Astrocyte (in vitro differentiated cells and primary cell): Measurements from ENCODE around the gene TMPRSS6. TPM values are rescaled to one million over a fixed set of nuclear protein-coding genes. Genes with fewer than 3 reads are reported as not detected.

ENCODE experiments used
- DNase-seq: peaks from one replicate; pipeline ENCODE4 v3.0.0-alpha.2; 2010; ENCODE audit warnings: low read depth
- FAIRE-seq: peaks from 2 replicates; lab custom pipeline; 2011; peaks lifted over from hg19 to GRCh38; lab: Jason Lieb, UNC
- H2AFZ ChIP-seq: 2 replicates; pipeline ENCODE4 v1.6.0; 2012; ENCODE audit warnings: low read depth, low read length, inconsistent platforms
- H3K27ac ChIP-seq: 2 replicates; pipeline ENCODE4 v1.5.1; 2011; ENCODE audit warnings: low read depth, low read length, inconsistent platforms
- H3K27me3 ChIP-seq: 2 replicates; pipeline ENCODE4 v1.6.0; 2011; ENCODE audit warnings: low read length, inconsistent platforms; ENCODE audit not compliant: insufficient read depth
- H3K36me3 ChIP-seq: 2 replicates; pipeline ENCODE4 v1.5.1; 2011; ENCODE audit warnings: low read length, inconsistent platforms; ENCODE audit not compliant: insufficient read depth
- H3K4me1 ChIP-seq: 2 replicates; pipeline ENCODE4 v1.5.1; 2011; ENCODE audit warnings: low read length, inconsistent platforms; ENCODE audit not compliant: insufficient read depth
- H3K4me2 ChIP-seq: 2 replicates; pipeline ENCODE4 v1.6.0; 2012; ENCODE audit warnings: low read length, inconsistent platforms
- H3K4me3 ChIP-seq: 2 replicates; pipeline ENCODE4 v1.5.1; 2011; ENCODE audit warnings: low read depth, mild to moderate bottlenecking, low read length, inconsistent platforms; ENCODE audit not compliant: insufficient read depth
- H3K79me2 ChIP-seq: 2 replicates; pipeline ENCODE4 v1.6.0; 2012; ENCODE audit warnings: mild to moderate bottlenecking, low read length, inconsistent platforms; ENCODE audit not compliant: insufficient read depth
- H3K9ac ChIP-seq: 2 replicates; pipeline ENCODE4 v1.6.0; 2012; ENCODE audit warnings: mild to moderate bottlenecking, low read length, inconsistent platforms
- H3K9me3 ChIP-seq: 2 replicates; pipeline ENCODE4 v1.5.1; 2012; ENCODE audit warnings: low read depth, mild to moderate bottlenecking, low read length, inconsistent platforms; ENCODE audit not compliant: insufficient read depth
- H4K20me1 ChIP-seq: 2 replicates; pipeline ENCODE4 v1.6.0; 2012; ENCODE audit warnings: low read length, inconsistent platforms; ENCODE audit not compliant: insufficient read depth
- H3K27ac Mint-ChIP-seq: one replicate; pipeline ENCODE4 v1.8.0; 2021; ENCODE audit warnings: mild to moderate bottlenecking, mixed read lengths; ENCODE audit not compliant: unreplicated experiment
- H3K27me3 Mint-ChIP-seq: one replicate; pipeline ENCODE4 v1.8.0; 2021; ENCODE audit warnings: low read depth, mixed read lengths; ENCODE audit not compliant: unreplicated experiment
- H3K36me3 Mint-ChIP-seq: one replicate; pipeline ENCODE4 v1.8.0; 2021; ENCODE audit warnings: low read depth, mixed read lengths; ENCODE audit not compliant: unreplicated experiment
- H3K4me1 Mint-ChIP-seq: one replicate; pipeline ENCODE4 v1.8.0; 2021; ENCODE audit warnings: low read depth, mixed read lengths; ENCODE audit not compliant: unreplicated experiment
- H3K4me3 Mint-ChIP-seq: one replicate; pipeline ENCODE4 v1.8.0; 2021; ENCODE audit warnings: mild to moderate bottlenecking, moderate library complexity, mixed read lengths; ENCODE audit not compliant: unreplicated experiment
- H3K9me3 Mint-ChIP-seq: one replicate; pipeline ENCODE4 v1.8.0; 2021; ENCODE audit warnings: mild to moderate bottlenecking, mixed read lengths; ENCODE audit not compliant: unreplicated experiment
- EZH2 ChIP-seq: IDR thresholded peaks from 2 replicates; pipeline ENCODE4 v1.6.1; 2012; ENCODE audit warnings: mild to moderate bottlenecking, low read length, inconsistent platforms; ENCODE audit not compliant: insufficient read depth
- total RNA-seq: library from RNA; stranded (reverse); gene quantifications from 2 replicates; pipeline ENCODE4 v1.2.1, GENCODE V29; 2021
- TF ChIP-seq, protein P1 (sequence below): IDR thresholded peaks from 2 replicates; pipeline ENCODE4 v1.5.1; 2011; ENCODE audit warnings: low read depth, mild to moderate bottlenecking, inconsistent platforms, low read length, moderate library complexity; ENCODE audit not compliant: insufficient read depth

Gene TMPRSS6
- total RNA-seq, 1 donor from 2014 or later: not detected

DNA sequence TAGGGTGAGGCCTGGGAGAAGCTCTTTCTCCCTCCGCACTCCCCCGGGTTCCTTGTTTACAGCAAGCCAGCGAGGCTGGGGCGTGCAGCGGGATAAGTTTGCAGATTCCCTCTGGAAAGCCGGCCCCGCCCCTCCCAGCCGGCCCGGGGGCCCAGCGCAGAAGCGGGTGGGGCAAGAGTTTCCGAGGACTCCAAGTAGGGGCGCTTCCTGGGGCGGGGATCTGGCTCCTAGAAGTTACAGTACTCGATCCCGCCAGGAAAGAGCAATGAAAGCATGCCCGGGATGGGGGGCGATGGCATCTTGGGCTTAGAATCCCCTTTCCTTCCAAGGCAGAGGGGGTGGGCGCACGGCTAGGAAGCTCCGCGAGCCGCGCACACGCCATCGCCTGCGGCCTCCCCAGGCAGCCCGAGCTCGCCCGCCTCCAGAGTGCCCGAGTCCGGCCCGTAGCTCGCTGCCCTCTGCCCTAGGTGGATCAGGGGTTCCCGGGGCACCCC is 90.7 kb downstream of the TMPRSS6 start:
- Mint-ChIP-seq H3K4me3 (peak overlapping the region; percentile 91), H3K9me3 (no peaks in the 10 kb centered on the region), H3K27ac (no peak overlapping the region), H3K36me3 (peaks cover 5% of the 10 kb centered on the region), H3K4me1 (peaks cover 6% of the 10 kb centered on the region), H3K27me3 (no peaks in the 10 kb centered on the region)
- Histone ChIP-seq H3K36me3 (no peaks in the 10 kb centered on the region), H3K4me2 (peak overlapping the region; percentile 99), H3K27me3 (no peaks in the 10 kb centered on the region), H4K20me1 (peaks cover 63% of the 10 kb centered on the region), H3K4me3 (peak overlapping the region; percentile 91), H3K79me2 (peaks cover 30% of the 10 kb centered on the region), H3K27ac (peak overlapping the region; percentile 66), H2AFZ (peak overlapping the region; percentile 83), H3K9ac (peak overlapping the region; percentile 86), H3K9me3 (no peaks in the 10 kb centered on the region), H3K4me1 (peaks cover 11% of the 10 kb centered on the region)
- peak; percentile 31 for DNase-seq
- TF ChIP-seq, protein P1, sequence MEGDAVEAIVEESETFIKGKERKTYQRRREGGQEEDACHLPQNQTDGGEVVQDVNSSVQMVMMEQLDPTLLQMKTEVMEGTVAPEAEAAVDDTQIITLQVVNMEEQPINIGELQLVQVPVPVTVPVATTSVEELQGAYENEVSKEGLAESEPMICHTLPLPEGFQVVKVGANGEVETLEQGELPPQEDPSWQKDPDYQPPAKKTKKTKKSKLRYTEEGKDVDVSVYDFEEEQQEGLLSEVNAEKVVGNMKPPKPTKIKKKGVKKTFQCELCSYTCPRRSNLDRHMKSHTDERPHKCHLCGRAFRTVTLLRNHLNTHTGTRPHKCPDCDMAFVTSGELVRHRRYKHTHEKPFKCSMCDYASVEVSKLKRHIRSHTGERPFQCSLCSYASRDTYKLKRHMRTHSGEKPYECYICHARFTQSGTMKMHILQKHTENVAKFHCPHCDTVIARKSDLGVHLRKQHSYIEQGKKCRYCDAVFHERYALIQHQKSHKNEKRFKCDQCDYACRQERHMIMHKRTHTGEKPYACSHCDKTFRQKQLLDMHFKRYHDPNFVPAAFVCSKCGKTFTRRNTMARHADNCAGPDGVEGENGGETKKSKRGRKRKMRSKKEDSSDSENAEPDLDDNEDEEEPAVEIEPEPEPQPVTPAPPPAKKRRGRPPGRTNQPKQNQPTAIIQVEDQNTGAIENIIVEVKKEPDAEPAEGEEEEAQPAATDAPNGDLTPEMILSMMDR: no peak
- no peak for TF ChIP-seq EZH2
- FAIRE-seq: no peak

DNA sequence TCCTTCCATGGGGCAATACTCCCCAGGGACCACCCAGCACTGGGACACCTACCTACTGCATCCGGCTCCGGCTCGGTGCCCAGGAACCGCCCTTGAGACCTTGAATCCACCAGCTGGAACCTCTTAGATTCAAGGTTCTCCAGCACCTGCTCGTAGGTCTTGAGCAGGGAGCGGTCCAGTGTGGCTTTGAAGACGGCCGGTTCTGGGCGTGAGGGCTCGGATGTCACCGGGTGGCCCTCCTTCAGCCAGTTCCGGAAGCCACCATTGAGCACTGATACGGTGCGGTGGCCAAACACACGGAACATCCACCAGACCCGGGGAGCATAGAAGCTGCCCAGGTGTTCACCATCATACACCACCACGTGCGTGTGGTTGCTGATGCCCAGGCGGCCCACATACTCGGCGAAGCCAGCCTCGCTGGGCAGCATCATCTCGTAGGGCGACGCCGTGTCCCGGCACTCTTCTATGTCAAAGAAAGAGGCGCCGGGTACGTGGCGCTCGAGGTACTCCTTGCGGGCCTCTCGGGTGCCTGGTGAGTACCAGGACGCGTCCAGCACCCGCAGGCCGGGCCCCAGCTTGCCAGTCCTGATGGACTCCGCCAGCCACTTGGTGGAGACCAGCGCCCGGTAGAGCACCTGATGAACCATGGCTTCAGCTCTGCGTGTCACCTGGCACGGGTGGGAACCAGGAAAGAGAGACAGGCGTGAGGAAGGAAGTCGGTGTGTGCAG is 91.3 kb downstream of the TMPRSS6 start:
- Histone ChIP-seq H4K20me1 (peaks cover 57% of the 10 kb centered on the region), H2AFZ (peak overlapping the region; percentile 83), H3K27me3 (no peaks in the 10 kb centered on the region), H3K36me3 (no peaks in the 10 kb centered on the region), H3K9me3 (no peaks in the 10 kb centered on the region), H3K4me3 (peak overlapping the region; percentile 91), H3K9ac (peak overlapping the region; percentile 86), H3K27ac (no peak overlapping the region), H3K4me2 (peak overlapping the region; percentile 99), H3K79me2 (peaks cover 28% of the 10 kb centered on the region), H3K4me1 (peaks cover 11% of the 10 kb centered on the region)
- peak overlapping the region; percentile 91 for H3K4me3 Mint-ChIP-seq
- H3K27me3 Mint-ChIP-seq: no peaks in the 10 kb centered on the region
- no peaks in the 10 kb centered on the region for H3K9me3 Mint-ChIP-seq
- no peak for FAIRE-seq
- no peak for DNase-seq
- H3K36me3 Mint-ChIP-seq: peaks cover 5% of the 10 kb centered on the region
- H3K4me1 Mint-ChIP-seq: peaks cover 8% of the 10 kb centered on the region
- no peak for TF ChIP-seq EZH2
- TF ChIP-seq, protein P1: no peak
- peak overlapping the region; percentile 58 for H3K27ac Mint-ChIP-seq

DNA sequence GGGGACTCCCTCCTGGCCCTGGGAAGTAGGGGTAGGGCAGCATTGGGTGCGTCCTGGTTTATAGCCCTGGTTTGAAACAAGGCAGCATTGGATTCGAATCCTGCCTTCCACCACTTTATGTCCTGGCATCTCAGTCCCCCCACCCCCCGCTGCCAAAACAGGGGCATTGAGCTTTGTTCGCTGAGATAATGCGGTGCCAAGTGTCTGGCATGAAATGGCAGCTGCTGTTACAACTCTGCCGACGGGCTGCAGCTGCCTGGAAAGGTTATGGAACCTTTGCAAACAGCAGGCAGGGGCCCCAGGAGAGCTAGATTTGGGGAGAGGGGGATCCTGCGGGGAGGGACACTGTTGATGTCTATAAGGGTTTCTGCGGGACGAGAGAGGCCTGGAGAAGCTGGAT is 92.2 kb downstream of the TMPRSS6 start:
- Histone ChIP-seq H3K79me2 (peaks cover 28% of the 10 kb centered on the region), H3K4me1 (peaks cover 11% of the 10 kb centered on the region), H3K36me3 (no peaks in the 10 kb centered on the region), H3K4me2 (peak overlapping the region; percentile 99), H3K9me3 (no peaks in the 10 kb centered on the region), H3K27me3 (no peaks in the 10 kb centered on the region), H4K20me1 (peaks cover 48% of the 10 kb centered on the region), H3K9ac (no peak overlapping the region), H3K27ac (no peak overlapping the region), H3K4me3 (no peak overlapping the region), H2AFZ (no peak overlapping the region)
- H3K9me3 Mint-ChIP-seq: no peaks in the 10 kb centered on the region
- FAIRE-seq: no peak
- peaks cover 8% of the 10 kb centered on the region for H3K4me1 Mint-ChIP-seq
- peak overlapping the region; percentile 91 for H3K4me3 Mint-ChIP-seq
- no peak overlapping the region for H3K27ac Mint-ChIP-seq
- peaks cover 5% of the 10 kb centered on the region for H3K36me3 Mint-ChIP-seq
- no peak for DNase-seq
- no peaks in the 10 kb centered on the region for H3K27me3 Mint-ChIP-seq
- TF ChIP-seq EZH2: no peak
- TF ChIP-seq, protein P1: no peak
